ENCODE data around the gene ISX. TPM values are rescaled to one million over a fixed set of nuclear protein-coding genes. Genes with fewer than 3 reads are reported as not detected.

The ISX gene
- total and polyA plus RNA-seq, 10 of the 15 experiments (the other 5 are each of a cell fraction or from before 2014, with no cell fraction given) = 0.05 to 0.66 (median 0.25) TPM

DNA sequence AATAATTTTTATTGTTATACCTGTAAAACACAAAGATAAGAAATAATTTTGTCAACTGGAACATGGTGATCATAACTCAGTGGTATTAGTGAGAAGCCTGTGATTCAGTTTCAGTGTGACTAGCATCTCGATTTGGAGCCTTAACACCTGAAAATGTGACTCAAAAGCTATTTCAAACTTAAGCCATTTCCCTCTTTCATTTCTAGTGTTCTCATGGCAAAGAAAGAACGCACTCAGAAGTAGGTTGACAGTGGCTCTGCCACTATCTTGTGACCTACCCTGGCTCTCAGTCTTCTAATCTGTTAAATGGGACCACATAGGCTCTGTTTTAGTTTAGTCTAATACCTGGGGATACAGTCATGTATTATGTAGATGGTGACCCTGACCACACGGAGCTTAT lies 62.7 kb downstream of the ISX start:
- FAIRE-seq (peak; percentile 88), ATAC-seq (peak; percentile 78), DNase-seq (ENCODE audit: low read depth, low spot score) (peak; percentile 95)
- in situ Hi-C loops (cut with MboI) = loop anchor here (10.0 kb wide), 2 partner anchors 276 to 1654 kb away; partner anchors contain the start of gene MCM5
- CTCF ChIA-PET = interaction anchor here (0.6 to 2.4 kb wide), 5 partner anchors 12 to 78 kb away, joined by 3 to 13 read pairs (median 4); no protein-coding TSS in a partner anchor
- BruUV-seq (replicated peaks) = no TSS peak
- no peak overlapping the region for H2AFZ ChIP-seq (ENCODE audit: control insufficient read depth, low read depth, low read length)
- H3K27ac ChIP-seq (ENCODE audit: control insufficient read depth, insufficient read depth) = peak overlapping the region; percentile 99
- H3K4me2 ChIP-seq (ENCODE audit: control insufficient read depth, insufficient read depth) = peak overlapping the region; percentile 66
- SMC1A ChIA-PET (ENCODE audit: uncharacterized antibody, unreplicated experiment) = interaction anchor here (0.9 to 7.1 kb wide), 13 partner anchors 8 to 1881 kb away, joined by 3 to 58 read pairs (median 6); no protein-coding TSS in a partner anchor
- intact Hi-C loops (cut with micrococcal nuclease; ENCODE audit: unreplicated experiment) = loop anchor here (5.0 kb wide), 2 partner anchors 179 to 1656 kb away; no protein-coding TSS in a partner anchor
- H3K9ac ChIP-seq (ENCODE audit: control insufficient read depth, insufficient read depth, low read length) = peak overlapping the region; percentile 70
- H3K4me3 ChIP-seq = no peak overlapping the region
- H3K9me3 ChIP-seq (replicated peaks; ENCODE audit: control insufficient read depth, insufficient read depth, low read length) = peaks cover 2% of the 10 kb centered on the region; the same call in 2 of the 3 replicates
- no peaks in the 10 kb centered on the region for H4K20me1 ChIP-seq (ENCODE audit: control insufficient read depth, insufficient read depth)
- H3K36me3 ChIP-seq (ENCODE audit: control insufficient read depth in 2 of 2, insufficient read depth in 2 of 2, low read length in 1 of 2) = no peaks in the 10 kb centered on the region
- no peaks in the 10 kb centered on the region for H3K27me3 ChIP-seq (replicated peaks in 1 of 2; ENCODE audit: control insufficient read depth in 2 of 2, insufficient read depth in 2 of 2, low read length in 1 of 2)
- 4% methylated on average over 3 of the region's 3 CpGs for WGBS (ENCODE audit: insufficient coverage, insufficient replicate concordance, low lambda C conversion rate, missing lambda C conversion rate)
- H3K79me2 ChIP-seq (ENCODE audit: control insufficient read depth, insufficient read depth, low read length) = no peaks in the 10 kb centered on the region
- RAD21 ChIA-PET (ENCODE audit: unreplicated experiment) = interaction anchor here (1.2 to 4.7 kb wide), 9 partner anchors 10 to 85 kb away, joined by 3 to 28 read pairs (median 7); no protein-coding TSS in a partner anchor
- POLR2A ChIA-PET = interaction anchor here (1.2 to 1.6 kb wide), 3 partner anchors 15 to 78 kb away, joined by 3 read pairs; no protein-coding TSS in a partner anchor
- H3K4me1 ChIP-seq (ENCODE audit: control insufficient read depth, insufficient read depth, low read length) = peaks cover 80% of the 10 kb centered on the region
- TF ChIP-seq, protein P1, sequence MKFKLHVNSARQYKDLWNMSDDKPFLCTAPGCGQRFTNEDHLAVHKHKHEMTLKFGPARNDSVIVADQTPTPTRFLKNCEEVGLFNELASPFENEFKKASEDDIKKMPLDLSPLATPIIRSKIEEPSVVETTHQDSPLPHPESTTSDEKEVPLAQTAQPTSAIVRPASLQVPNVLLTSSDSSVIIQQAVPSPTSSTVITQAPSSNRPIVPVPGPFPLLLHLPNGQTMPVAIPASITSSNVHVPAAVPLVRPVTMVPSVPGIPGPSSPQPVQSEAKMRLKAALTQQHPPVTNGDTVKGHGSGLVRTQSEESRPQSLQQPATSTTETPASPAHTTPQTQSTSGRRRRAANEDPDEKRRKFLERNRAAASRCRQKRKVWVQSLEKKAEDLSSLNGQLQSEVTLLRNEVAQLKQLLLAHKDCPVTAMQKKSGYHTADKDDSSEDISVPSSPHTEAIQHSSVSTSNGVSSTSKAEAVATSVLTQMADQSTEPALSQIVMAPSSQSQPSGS (IDR thresholded peaks at IDR 0.05; ENCODE audit: low read length) = peak; percentile 80
- TF ChIP-seq ZNF622 (IDR thresholded peaks at IDR 0.05) = no peak
- TF ChIP-seq, protein P2, sequence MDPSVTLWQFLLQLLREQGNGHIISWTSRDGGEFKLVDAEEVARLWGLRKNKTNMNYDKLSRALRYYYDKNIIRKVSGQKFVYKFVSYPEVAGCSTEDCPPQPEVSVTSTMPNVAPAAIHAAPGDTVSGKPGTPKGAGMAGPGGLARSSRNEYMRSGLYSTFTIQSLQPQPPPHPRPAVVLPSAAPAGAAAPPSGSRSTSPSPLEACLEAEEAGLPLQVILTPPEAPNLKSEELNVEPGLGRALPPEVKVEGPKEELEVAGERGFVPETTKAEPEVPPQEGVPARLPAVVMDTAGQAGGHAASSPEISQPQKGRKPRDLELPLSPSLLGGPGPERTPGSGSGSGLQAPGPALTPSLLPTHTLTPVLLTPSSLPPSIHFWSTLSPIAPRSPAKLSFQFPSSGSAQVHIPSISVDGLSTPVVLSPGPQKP (IDR thresholded peaks at IDR 0.05; ENCODE audit: low read depth, low read length) = no peak
- no peak for TF ChIP-seq WRNIP1 (IDR thresholded peaks at IDR 0.05; ENCODE audit: borderline replicate concordance, low read depth, low read length)
- TF ChIP-seq SUZ12 (IDR thresholded peaks at IDR 0.05; ENCODE audit: unreplicated experiment) = no peak
- no peak for TF ChIP-seq CEBPB (IDR thresholded peaks at IDR 0.05; ENCODE audit: borderline replicate concordance in 1 of 2, low read depth in 2 of 2, low read length in 2 of 2)
- TF ChIP-seq SUPT20H (IDR thresholded peaks at IDR 0.05; ENCODE audit: borderline replicate concordance, control insufficient read depth, low read depth, low read length) = no peak
- TF ChIP-seq HDAC2 (IDR thresholded peaks at IDR 0.05) = peak; percentile 87; the same call in 1 of the 2 replicates
- TF ChIP-seq YBX1 (IDR thresholded peaks at IDR 0.05) = no peak
- peak; percentile 77; the same call in 1 of the 2 replicates for TF ChIP-seq TCF3 (IDR thresholded peaks at IDR 0.05; ENCODE audit: borderline replicate concordance, insufficient read depth, low read depth, low read length)
- TF ChIP-seq STAT1 (conservative IDR thresholded peaks at IDR 0.05) = no peak
- TF ChIP-seq NBN (IDR thresholded peaks at IDR 0.05) = peak; percentile 69; the same call in 1 of the 2 replicates
- TF ChIP-seq JUNB (IDR thresholded peaks at IDR 0.05) = peak; percentile 97
- peak; percentile 40; the same call in 2 of the 3 replicates for TF ChIP-seq POU2F2 (IDR thresholded peaks at IDR 0.05; ENCODE audit: borderline replicate concordance, low read depth, low read length)
- no peak; the same call in 1 of the 2 replicates for TF ChIP-seq MTA3 (IDR thresholded peaks at IDR 0.05; ENCODE audit: borderline replicate concordance, low read length)
- TF ChIP-seq IRF4 (IDR thresholded peaks at IDR 0.05; ENCODE audit: low read depth, low read length) = peak; percentile 88
- no peak for TF ChIP-seq TARDBP (IDR thresholded peaks at IDR 0.05; ENCODE audit: borderline replicate concordance)
- no peak for TF ChIP-seq NFYA (IDR thresholded peaks at IDR 0.05; ENCODE audit: borderline replicate concordance, low read depth, low read length)
- TF ChIP-seq FOXM1 (IDR thresholded peaks at IDR 0.05; ENCODE audit: low read depth, low read length) = peak; percentile 74; the same call in 1 of the 2 replicates
- TF ChIP-seq RUNX3 (IDR thresholded peaks at IDR 0.05; ENCODE audit: low read length) = peak; percentile 84
- TF ChIP-seq FOS (IDR thresholded peaks at IDR 0.05; ENCODE audit: borderline replicate concordance, extremely low read depth, insufficient read length) = no peak
- TF ChIP-seq NFYB (IDR thresholded peaks at IDR 0.05; ENCODE audit: insufficient read depth, low read depth, low read length) = no peak
- no peak for TF ChIP-seq EGR1 (IDR thresholded peaks at IDR 0.05; ENCODE audit: borderline replicate concordance in 1 of 2, low read depth in 2 of 2, low read length in 2 of 2)

Data from GM12878 (cell line).